Coronary artery (tissue), 2 donors: ENCODE data around the gene EIF4G1.
A peak's percentile ranks its signal among the peaks of the same experiment; 100 is the strongest.

Source experiments
- DNase-seq: peaks from one replicate; pipeline ENCODE4 v3.0.0-alpha.2; 2017; ENCODE audit warnings: low spot score
- H3K27ac ChIP-seq, 2 donors: fragments of 200-600 bp; sonication (generic); one replicate each; pipeline ENCODE4 v1.5.1; 2016 to 2019
- H3K4me3 ChIP-seq: fragments of 200-600 bp; sonication (generic); 2 replicates; pipeline ENCODE4 v1.5.1; 2016; ENCODE audit warnings: mild to moderate bottlenecking, moderate library complexity
- TF ChIP-seq, protein P1 (sequence below): fragments of 200-600 bp; sonication (generic); IDR thresholded peaks from one replicate; pipeline ENCODE4 v1.5.1; 2019; ENCODE audit warnings: antibody characterized with exemption

The EIF4G1 gene

DNA sequence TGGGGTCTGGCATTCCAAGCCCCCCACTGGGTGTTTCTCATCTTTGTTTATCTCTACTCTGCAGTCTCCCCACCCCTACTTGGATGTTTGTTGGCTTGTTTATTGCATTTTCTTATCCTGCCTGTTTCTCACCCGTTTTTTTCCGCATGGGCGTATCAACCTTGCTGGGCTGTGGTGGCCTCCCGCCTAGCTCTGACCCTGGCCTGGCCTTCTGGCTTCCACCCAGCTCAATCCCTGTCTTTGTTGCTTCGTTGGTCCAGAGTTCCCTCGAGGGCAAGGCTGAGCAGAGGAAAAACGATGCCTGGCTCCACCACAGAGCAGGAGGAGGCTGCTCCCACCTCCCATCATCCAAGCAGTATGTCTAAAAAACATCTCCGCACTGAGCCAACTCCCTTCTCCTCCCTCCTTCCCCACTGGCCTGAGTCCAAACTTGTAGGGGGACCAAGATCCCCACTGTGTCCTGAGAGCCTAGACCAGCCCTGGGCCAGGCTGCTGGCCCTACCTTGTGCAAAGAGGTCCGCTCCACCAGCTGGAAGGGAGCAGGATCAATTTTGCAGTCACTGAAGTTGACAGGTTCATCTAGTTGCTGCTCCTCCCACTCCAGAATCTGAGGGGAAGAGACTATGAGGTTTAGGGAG is 37.2 kb downstream of the EIF4G1 start:
- no peak overlapping the region for H3K27ac ChIP-seq
- H3K4me3 ChIP-seq, result no peak overlapping the region
- TF ChIP-seq, protein P1, sequence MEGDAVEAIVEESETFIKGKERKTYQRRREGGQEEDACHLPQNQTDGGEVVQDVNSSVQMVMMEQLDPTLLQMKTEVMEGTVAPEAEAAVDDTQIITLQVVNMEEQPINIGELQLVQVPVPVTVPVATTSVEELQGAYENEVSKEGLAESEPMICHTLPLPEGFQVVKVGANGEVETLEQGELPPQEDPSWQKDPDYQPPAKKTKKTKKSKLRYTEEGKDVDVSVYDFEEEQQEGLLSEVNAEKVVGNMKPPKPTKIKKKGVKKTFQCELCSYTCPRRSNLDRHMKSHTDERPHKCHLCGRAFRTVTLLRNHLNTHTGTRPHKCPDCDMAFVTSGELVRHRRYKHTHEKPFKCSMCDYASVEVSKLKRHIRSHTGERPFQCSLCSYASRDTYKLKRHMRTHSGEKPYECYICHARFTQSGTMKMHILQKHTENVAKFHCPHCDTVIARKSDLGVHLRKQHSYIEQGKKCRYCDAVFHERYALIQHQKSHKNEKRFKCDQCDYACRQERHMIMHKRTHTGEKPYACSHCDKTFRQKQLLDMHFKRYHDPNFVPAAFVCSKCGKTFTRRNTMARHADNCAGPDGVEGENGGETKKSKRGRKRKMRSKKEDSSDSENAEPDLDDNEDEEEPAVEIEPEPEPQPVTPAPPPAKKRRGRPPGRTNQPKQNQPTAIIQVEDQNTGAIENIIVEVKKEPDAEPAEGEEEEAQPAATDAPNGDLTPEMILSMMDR, result no peak
- DNase-seq, result no peak

DNA sequence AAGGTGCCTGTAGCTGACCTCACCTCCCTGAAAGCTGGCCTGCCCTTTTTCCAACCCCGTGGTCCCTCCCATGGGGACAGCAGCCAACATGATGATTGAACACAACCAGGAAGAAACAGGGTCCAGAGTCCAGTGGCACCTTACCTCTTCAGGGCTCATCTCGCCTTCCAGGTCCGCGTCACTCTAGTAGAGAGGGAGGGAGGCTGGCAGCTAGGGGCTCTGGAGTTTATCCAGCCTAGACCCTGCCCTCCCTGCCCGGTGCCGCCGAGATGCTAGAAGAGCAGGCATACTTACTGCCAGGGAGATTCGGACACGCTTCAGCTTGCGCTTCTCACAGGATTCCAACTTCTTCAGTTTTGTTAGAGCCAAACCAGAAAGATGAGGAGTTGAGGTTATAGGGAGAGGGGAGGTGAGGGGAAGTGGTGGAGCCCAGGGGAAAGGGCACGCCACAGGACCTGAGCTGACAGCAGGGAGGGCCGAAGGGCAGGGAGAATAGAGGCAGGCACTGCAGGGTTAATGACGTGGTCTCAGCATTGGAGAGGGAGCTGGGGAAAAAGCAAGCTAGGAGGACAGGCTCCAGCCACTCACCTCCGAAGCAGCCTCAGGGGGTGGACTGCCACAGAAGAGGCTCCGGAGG is 37.9 kb downstream of the EIF4G1 start:
- no peak for DNase-seq
- no peak overlapping the region for H3K27ac ChIP-seq
- no peak overlapping the region for H3K4me3 ChIP-seq

DNA sequence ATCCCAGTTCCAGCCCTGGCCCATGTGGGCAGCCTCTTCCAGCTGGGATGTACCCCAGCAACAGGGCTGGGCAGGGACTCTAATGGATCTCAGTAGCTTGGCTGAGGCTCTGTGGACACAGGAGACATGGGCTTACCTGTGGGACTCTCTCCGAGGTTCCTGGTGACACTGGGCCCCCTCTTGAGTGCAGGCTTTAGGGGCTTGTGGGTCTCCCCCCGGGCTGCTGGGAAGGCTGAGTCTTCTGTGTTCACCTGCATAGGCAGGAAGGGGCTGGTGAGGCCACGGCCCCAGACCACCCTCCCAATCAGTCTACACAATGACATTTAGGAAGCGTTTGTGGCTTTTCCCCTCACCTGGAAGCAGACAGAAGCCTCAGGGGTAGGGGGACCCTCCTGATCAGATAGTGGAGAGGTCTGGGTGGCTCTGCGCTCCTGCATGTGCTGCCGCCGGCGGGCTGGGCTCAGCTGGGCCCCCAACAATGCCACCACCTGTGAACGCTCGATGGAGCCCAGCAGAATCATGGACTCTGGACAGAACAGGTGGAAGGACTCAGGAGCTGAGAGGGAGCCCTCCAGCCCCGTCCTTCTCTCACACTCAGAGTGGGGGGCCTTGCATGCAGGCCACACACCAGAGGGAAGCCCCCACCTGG is 38.6 kb downstream of the EIF4G1 start:
- Histone ChIP-seq H3K27ac (no peak overlapping the region), H3K4me3 (no peak overlapping the region)
- no peak for DNase-seq
- TF ChIP-seq, protein P1, result no peak

More for the DNA sequence above, 37.9 kb downstream of the EIF4G1 start:
- TF ChIP-seq, protein P1, result no peak

DNA sequence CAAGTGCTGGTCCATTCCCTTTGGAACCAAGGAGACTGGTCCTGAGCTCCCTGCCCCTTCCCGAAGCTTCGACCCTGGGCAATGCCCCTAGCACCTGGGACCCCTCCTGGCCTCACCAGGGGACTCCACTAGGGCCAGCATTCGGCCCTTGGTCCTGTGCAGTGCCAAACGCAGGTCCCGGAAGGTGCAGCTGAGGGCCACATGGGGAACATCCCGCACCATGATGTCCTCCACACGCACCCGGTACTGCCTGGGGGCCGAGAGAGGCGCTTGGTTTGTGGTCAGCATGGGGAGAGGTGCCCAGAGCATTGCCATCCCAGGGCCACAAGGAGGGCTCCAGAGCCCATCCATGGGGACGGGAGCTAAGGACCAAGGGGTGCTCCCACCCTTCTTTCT is 39.1 kb downstream of the EIF4G1 start:
- H3K27ac ChIP-seq, result no peak overlapping the region
- TF ChIP-seq, protein P1, result no peak
- DNase-seq, result no peak
- H3K4me3 ChIP-seq, result no peak overlapping the region

DNA sequence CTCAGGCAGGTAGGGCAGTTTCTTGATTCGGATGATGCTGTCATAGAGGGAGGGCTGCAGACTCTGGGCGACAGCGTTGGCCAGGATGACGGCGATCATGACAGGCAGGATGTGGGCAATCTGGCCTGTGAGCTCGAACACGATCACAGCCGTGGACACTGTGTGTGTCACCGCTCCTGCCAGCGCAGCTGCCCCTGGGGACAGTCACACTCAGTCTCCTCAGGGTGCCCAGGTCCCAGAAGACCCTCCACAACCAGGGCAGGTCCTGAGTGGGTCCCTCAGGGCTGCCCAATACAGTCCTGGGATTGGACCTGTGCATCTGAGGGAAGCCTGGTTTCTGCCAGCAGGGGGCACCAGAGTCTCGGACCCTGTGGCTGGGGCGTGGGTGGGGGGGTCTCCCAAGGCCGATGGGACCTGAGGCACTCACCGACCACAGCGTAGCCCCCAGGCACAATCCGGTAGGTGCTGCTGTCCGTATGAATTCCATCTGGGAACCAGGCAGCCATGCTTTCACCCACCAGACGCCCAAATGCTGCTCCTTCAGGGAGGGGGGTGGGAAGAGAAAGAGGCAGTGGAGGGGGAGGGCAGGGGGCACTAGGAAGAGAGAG is 39.8 kb downstream of the EIF4G1 start:
- Histone ChIP-seq H3K27ac (no peak overlapping the region), H3K4me3 (no peak overlapping the region)
- DNase-seq, result no peak
- TF ChIP-seq, protein P1, result peak; percentile 70

DNA sequence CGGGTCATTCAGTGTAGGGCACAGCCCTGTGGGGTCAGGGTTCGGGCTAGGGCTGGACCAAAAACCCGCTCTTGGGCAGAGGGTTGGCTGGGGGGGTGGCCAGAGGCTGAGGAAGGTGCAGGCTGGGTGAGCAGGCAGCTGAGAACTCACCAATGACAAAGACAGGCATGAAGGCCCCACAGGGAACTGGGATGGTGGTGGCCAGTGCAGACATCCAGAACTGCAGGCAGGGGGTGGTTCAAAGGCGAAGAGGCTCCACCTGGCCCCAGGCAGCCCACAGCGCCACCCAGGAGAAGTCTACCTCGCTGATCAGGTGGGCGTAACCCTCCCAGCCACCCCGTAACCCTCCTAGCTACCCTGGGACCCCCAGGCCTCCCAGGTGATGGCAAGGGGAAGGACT is 40.3 kb downstream of the EIF4G1 start:
- TF ChIP-seq, protein P1, result no peak
- H3K4me3 ChIP-seq, result no peak overlapping the region

More for the DNA sequence above, 40.3 kb downstream of the EIF4G1 start:
- no peak for DNase-seq
- H3K27ac ChIP-seq, result no peak overlapping the region
